HG02970 (cell line): ENCODE data around the gene MIPOL1.
"Not testable (repeated sequence)": the region's sequence is repeated elsewhere in the genome, so short reads cannot be mapped to it uniquely, and the experiment has no call there.

Source experiments
- ATAC-seq: cut with Tn5 transposase; IDR thresholded peaks from one replicate; pipeline ENCODE4 v1.9.1; 2021; ENCODE audit warnings: mild to moderate bottlenecking, moderate library complexity, moderate number of reproducible peaks; ENCODE audit not compliant: unreplicated experiment, low FRiP score

Gene MIPOL1

GRCh38 chr14:37437490-37437889 is 239.8 kb downstream of the MIPOL1 start:
- ATAC-seq: no peak

GRCh38 chr14:37438444-37438843 is 240.7 kb downstream of the MIPOL1 start:
- no peak for ATAC-seq

DNA sequence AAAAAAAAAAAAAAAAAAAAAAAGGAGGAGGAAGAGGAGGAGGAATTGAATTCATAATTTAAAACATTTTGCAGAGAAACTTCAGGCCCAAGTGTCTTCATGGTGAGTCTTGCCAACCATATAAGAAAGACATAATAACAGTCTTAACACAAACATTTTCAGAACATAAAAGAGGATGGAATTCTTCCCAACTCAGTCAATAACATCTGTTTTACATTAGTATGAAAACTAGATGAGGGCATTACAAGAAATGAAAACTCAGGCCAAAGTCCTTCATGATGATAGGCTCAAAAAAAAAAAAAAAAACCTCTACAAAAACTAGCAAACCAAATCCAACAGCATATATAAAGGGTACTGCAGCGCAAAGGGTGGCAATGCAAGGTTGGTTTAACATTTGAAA is 245.7 kb downstream of the MIPOL1 start:
- ATAC-seq: no peak

DNA sequence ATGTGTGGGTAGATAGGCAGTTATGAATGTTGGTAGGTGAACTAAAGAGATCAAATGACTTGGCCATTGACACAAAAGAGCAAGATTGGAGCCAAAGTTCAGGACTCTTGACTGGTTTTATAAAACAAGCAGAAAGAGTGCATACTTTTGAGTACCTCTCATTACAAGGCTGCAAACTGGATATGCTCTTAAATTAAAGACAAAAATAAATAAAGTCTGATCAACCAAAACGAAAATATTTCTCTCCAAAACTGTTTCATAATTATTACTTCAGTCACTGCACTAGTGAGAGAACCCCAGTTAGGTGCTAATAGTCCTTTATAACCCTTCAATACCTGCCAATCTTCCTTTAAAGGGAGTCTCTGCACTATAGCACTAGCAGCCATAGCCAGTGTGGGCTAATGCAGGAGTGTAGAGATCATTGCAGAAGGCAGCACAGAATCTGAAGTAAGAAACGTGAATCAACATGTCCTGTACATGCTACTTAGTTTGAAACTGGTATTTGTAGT is 250.2 kb downstream of the MIPOL1 start:
- ATAC-seq: no peak

DNA sequence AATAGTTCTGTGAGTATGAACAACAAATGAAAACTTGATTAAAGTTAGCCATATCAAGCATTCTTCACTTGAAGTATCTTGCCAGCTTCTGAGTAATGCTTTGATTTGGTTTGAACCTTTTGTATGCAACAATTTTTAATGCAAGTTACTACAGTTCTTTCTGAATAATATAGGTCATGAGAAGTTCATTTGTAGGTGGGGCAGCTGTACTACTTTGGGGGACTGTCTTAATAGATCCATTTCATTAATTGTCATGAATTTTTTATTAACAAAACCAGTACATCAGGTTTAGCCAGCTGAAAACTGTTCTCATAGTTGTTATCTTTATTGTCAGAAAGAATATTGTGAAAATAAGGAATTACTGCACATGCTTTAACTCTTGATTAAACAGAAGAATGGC is 254.6 kb downstream of the MIPOL1 start:
- ATAC-seq: no peak

- no peak for ATAC-seq
Observed at GRCh38 chr14:37453985-37454384, 256.2 kb downstream of the MIPOL1 start.

DNA sequence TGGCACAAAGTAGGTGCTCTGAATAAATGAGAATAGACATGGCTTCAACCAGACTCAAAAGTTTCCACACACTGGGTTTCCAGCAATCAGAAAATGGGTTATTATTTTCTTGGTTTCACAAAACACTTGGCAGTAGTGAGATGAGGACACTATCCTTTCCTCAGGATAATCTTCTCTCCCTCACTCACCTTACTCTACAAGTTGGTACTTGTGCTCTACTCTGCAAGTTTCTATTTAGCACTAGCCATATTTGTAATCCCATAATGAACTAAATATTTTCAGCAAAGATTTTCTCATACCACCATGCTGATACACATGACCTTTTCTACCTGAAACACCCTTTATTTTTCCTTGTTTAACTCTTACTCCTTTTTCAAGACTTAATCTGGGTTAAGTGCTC is 259.6 kb downstream of the MIPOL1 start:
- ATAC-seq: no peak

- not testable (repeated sequence) for ATAC-seq
Observed at GRCh38 chr14:37462426-37462825, 264.7 kb downstream of the MIPOL1 start.

DNA sequence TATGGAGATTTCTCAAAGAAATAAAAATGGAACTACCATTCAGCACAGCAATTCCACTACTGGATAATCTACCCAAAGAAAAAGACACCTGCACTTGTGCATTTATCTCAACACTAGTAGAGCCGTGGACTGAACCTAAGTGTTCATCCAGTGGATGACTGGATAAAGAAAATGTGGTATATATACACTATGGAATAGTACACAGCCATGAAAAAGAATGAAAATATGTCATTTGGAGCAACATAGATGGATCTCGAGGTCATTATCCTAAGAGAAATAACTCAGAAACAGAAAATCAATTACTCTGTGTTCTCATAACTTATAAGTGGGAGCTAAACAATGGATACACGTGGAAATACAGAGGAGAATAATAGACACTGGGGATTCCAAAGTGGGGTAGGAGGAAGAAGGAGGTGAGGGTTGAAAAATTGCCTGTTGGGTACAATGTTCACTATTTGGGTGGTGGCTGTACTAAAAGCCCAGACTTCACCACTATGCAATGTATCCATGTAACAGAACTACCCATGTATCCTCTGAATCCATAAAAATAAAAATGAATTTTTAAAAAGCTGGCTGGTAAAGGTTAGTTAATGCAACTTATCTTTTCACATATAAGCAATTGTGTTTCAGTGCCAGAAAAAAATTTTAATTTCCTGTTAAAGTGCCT is 266.6 kb downstream of the MIPOL1 start:
- ATAC-seq: no peak

DNA sequence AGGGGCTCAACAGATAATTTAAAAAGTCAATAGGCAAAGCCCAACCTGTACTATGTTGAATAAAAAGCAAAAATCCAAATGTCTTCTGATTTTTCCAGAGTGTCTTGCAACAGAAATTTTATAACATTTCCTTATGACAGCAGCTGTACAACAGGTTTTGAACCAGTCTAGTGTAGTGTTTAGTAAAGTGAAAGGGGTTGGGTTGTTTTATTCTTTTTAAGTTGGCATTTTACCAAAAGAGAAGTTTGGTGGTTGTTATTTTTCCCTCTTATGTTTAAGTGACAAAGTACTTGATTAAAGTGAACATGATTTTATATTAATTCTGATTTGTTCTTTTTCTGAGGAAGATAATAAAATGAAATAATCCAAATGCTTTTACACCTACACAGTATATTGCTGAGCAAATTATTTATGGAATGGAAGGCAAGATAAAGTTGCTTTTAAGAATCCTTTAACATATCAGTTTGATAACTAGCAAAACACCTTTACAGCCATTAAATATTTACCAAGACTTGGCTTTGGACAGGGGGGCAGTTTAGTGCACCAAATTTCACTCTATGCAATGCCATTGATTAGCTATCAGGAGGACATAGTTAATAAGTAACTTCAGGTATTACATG is 268.4 kb downstream of the MIPOL1 start:
- no peak for ATAC-seq

DNA sequence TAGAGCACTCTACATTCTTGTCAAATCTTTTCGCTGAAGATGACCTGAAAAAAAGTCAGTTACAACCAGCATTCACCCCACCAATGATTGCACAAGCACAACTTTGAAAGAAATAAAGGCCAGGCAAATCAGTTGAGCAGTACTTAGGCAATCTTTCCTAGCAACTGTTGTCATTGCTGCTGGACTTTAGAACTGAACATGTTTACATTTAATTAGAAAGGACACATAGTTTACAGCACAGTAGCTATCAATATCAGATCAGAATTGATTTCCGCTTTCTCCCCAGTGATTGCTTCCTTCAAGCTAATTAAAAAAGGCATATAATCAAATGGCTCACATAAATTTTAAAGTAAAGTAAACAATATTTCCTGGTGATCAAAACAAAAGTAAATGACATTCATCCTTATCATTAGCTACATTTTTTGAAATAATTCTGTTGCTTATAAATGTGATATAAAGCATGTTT is 268.9 kb downstream of the MIPOL1 start:
- no peak for ATAC-seq

- ATAC-seq: no peak
Observed at GRCh38 chr14:37469650-37470049, 271.9 kb downstream of the MIPOL1 start.

- no peak for ATAC-seq
Observed at GRCh38 chr14:37470251-37470650, 272.5 kb downstream of the MIPOL1 start.

GRCh38 chr14:37472906-37473305 is 275.2 kb downstream of the MIPOL1 start:
- no peak for ATAC-seq

- no peak for ATAC-seq
Observed at GRCh38 chr14:37474191-37474590, 276.5 kb downstream of the MIPOL1 start.

GRCh38 chr14:37480446-37481290 is 282.9 kb downstream of the MIPOL1 start:
- no peak for ATAC-seq

DNA sequence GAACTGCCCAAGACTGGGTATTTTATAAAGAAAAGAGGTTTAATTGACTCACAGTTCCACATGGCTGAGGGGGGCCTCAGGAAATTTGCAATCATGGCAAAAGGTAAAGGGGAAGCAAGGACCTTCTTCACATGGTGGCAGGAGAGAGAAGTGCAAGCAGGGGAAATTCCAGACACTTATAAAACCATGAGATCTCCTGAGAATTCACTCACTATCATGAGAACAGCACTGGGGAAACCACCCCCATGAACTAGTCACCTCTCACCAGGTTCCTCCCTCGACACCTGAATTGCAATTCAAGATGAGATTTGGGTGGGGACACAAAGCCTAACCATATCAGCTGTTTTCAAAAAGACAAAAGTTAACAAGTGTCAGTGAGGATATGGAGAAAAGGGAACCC is 284.7 kb downstream of the MIPOL1 start:
- ATAC-seq: no peak

- ATAC-seq: no peak
Observed at GRCh38 chr14:37483672-37484071, 285.9 kb downstream of the MIPOL1 start.

- ATAC-seq: no peak
Observed at GRCh38 chr14:37490607-37491006, 292.9 kb downstream of the MIPOL1 start.

DNA sequence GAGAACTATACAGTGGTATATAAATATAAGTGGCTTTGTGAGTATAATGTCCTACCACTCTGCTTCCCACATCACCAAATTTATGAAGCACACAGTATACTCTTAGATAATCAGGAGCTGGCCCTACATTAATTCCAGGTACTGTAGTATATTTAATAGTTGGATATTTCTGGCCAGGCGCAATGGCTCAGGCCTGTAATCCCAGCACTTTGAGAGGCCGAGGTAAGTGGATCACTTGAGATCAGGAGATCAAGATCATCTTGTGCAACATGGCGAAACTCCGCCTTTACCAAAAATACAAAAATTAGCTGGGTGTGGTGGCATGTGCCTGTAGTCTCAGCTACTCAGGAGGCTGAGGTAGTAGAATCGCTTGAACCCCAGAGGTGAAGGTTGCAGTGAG is 293.3 kb downstream of the MIPOL1 start:
- no peak for ATAC-seq

GRCh38 chr14:37493606-37494005 is 295.9 kb downstream of the MIPOL1 start:
- no peak for ATAC-seq
